Astrocyte of the cerebellum (primary cell): ENCODE results near the gene LAMC2.

Source experiments
- DNase-seq: peaks from one replicate; pipeline ENCODE4 v3.0.0-alpha.2; 2011; ENCODE audit warnings: low read depth
- H3K4me3 ChIP-seq: 2 replicates; pipeline ENCODE4 v1.5.1; 2011; ENCODE audit warnings: mild to moderate bottlenecking, low read depth, low read length, moderate library complexity
- in situ Hi-C: cut with HindIII; loops from 2 replicates; pipeline ENCODE4 v1.10.0; 2017; ENCODE audit warnings: low sequenced_read_pairs
- TF ChIP-seq, protein P1 (sequence below): IDR thresholded peaks from 2 replicates; pipeline ENCODE4 v1.5.1; 2012; ENCODE audit warnings: low read length, low read depth, moderate library complexity, mild to moderate bottlenecking; ENCODE audit errors: missing control alignments

Gene LAMC2

GRCh38 chr1:183193963-183194525 lies 8.0 kb downstream of the LAMC2 start:
- in situ Hi-C loops: no loop called here
- no peak for DNase-seq

DNA sequence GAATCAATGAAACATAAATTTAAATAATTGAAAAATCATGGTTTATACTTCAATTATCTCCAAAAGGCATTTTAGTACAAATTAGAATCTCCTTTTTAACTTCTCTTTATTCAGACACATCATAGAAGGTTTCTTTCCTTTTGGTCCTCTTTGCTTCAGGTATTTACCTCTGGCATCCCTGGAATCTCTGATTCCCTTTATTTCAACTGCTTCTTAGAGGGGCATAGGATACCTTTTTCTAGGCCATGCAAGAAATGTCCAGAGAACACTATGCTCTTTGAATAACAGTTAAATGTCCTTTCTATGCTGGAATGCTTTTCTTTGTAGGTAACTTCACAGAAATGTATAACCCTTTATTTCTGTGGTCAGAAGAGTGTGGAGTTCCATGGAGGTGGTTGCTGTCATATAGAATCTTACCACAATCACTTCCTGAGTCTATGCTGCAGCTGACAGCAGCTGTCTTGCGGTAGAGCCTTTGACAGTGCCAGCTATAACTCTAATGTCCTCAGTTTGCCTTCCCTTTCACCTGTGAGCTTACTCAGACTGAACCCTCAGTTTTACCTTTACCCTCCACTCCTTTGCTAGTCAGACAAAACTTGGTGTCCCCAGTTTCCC lies 8.6 kb downstream of the LAMC2 start:
- H3K4me3 ChIP-seq: no peak overlapping the region
- DNase-seq: no peak
- TF ChIP-seq, protein P1, sequence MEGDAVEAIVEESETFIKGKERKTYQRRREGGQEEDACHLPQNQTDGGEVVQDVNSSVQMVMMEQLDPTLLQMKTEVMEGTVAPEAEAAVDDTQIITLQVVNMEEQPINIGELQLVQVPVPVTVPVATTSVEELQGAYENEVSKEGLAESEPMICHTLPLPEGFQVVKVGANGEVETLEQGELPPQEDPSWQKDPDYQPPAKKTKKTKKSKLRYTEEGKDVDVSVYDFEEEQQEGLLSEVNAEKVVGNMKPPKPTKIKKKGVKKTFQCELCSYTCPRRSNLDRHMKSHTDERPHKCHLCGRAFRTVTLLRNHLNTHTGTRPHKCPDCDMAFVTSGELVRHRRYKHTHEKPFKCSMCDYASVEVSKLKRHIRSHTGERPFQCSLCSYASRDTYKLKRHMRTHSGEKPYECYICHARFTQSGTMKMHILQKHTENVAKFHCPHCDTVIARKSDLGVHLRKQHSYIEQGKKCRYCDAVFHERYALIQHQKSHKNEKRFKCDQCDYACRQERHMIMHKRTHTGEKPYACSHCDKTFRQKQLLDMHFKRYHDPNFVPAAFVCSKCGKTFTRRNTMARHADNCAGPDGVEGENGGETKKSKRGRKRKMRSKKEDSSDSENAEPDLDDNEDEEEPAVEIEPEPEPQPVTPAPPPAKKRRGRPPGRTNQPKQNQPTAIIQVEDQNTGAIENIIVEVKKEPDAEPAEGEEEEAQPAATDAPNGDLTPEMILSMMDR: no peak
- in situ Hi-C loops: no loop called here

More at GRCh38 chr1:183193963-183194525, 8.0 kb downstream of the LAMC2 start:
- TF ChIP-seq, protein P1: no peak
- H3K4me3 ChIP-seq: no peak overlapping the region

GRCh38 chr1:183195142-183195574 lies 9.1 kb downstream of the LAMC2 start:
- no peak for DNase-seq
- TF ChIP-seq, protein P1: no peak
- in situ Hi-C loops: no loop called here
- H3K4me3 ChIP-seq: no peak overlapping the region

GRCh38 chr1:183197762-183198161 lies 11.7 kb downstream of the LAMC2 start:
- no peak overlapping the region for H3K4me3 ChIP-seq
- in situ Hi-C loops: no loop called here
- TF ChIP-seq, protein P1: no peak
- no peak for DNase-seq

GRCh38 chr1:183198463-183198862 lies 12.4 kb downstream of the LAMC2 start:
- peak; percentile 18 for DNase-seq
- in situ Hi-C loops: no loop called here
- TF ChIP-seq, protein P1: no peak
- no peak overlapping the region for H3K4me3 ChIP-seq

- H3K4me3 ChIP-seq: no peak overlapping the region
- in situ Hi-C loops: no loop called here
- DNase-seq: no peak
- TF ChIP-seq, protein P1: no peak
Measured at GRCh38 chr1:183199304-183199703, 13.2 kb downstream of the LAMC2 start.
